WTC11 (cell line): Measurements from ENCODE around the gene IL2RG.

ENCODE experiments used
- CBFB ChIP-seq: sonication (generic); formaldehyde crosslinking; IDR thresholded peaks from 2 replicates; pipeline ENCODE4 v1.8.1; 2022; ENCODE audit warnings: mild to moderate bottlenecking, low read depth, missing genetic modification reagents
- JUN ChIP-seq: sonication (generic); formaldehyde crosslinking; IDR thresholded peaks from 2 replicates; pipeline ENCODE4 v1.8.0; 2023; ENCODE audit warnings: mild to moderate bottlenecking, missing genetic modification reagents
- NR2C2 ChIP-seq: sonication (generic); formaldehyde crosslinking; IDR thresholded peaks from 2 replicates; pipeline ENCODE4 v1.8.0; 2022; ENCODE audit warnings: mild to moderate bottlenecking, missing genetic modification reagents
- SMAD3 ChIP-seq: sonication (generic); formaldehyde crosslinking; IDR thresholded peaks from 2 replicates; pipeline ENCODE4 v1.8.0; 2022; ENCODE audit warnings: missing genetic modification reagents, mild to moderate bottlenecking, borderline replicate concordance
- TEAD4 ChIP-seq: sonication (generic); formaldehyde crosslinking; IDR thresholded peaks from 2 replicates; pipeline ENCODE4 v1.8.0; 2022; ENCODE audit warnings: mild to moderate bottlenecking, missing genetic modification reagents
- TF ChIP-seq, protein P1 (sequence below): fragments of 200-600 bp; IDR thresholded peaks from 2 replicates; pipeline ENCODE4 v1.8.0; 2022; ENCODE audit warnings: antibody characterized with exemption
- TF ChIP-seq, protein P2 (sequence below): sonication (generic); formaldehyde crosslinking; IDR thresholded peaks from 2 replicates; pipeline ENCODE4 v1.8.1; 2023; ENCODE audit warnings: mild to moderate bottlenecking, missing genetic modification reagents, moderate library complexity
- TF ChIP-seq, protein P3 (sequence below): sonication (generic); formaldehyde crosslinking; IDR thresholded peaks from 2 replicates; pipeline ENCODE4 v1.8.1; 2022; ENCODE audit warnings: mild to moderate bottlenecking, moderate library complexity, missing genetic modification reagents
- TF ChIP-seq, protein P4 (sequence below): sonication (generic); formaldehyde crosslinking; IDR thresholded peaks from 2 replicates; pipeline ENCODE4 v1.8.1; 2023; ENCODE audit warnings: mild to moderate bottlenecking, moderate library complexity, missing genetic modification reagents
- TF ChIP-seq, protein P5 (sequence below): sonication (generic); formaldehyde crosslinking; IDR thresholded peaks from 2 replicates; pipeline ENCODE4 v1.8.1; 2022; ENCODE audit warnings: mild to moderate bottlenecking, missing genetic modification reagents, moderate library complexity, borderline replicate concordance
- TF ChIP-seq, protein P6 (sequence below): sonication (generic); formaldehyde crosslinking; conservative IDR thresholded peaks from 2 replicates; pipeline ENCODE4 v1.8.1; 2022; ENCODE audit warnings: mild to moderate bottlenecking, missing genetic modification reagents
- TF ChIP-seq, protein P7 (sequence below): sonication (generic); formaldehyde crosslinking; IDR thresholded peaks from 2 replicates; pipeline ENCODE4 v1.8.1; 2022; ENCODE audit warnings: missing genetic modification reagents, borderline replicate concordance
- TF ChIP-seq, protein P8 (sequence below): sonication (generic); formaldehyde crosslinking; IDR thresholded peaks from 2 replicates; pipeline ENCODE4 v1.8.0; 2023; ENCODE audit warnings: mild to moderate bottlenecking, missing genetic modification reagents
- TF ChIP-seq, protein P9 (sequence below): sonication (generic); formaldehyde crosslinking; IDR thresholded peaks from 2 replicates; pipeline ENCODE4 v1.8.0; 2022; ENCODE audit warnings: mild to moderate bottlenecking, missing genetic modification reagents

DNA sequence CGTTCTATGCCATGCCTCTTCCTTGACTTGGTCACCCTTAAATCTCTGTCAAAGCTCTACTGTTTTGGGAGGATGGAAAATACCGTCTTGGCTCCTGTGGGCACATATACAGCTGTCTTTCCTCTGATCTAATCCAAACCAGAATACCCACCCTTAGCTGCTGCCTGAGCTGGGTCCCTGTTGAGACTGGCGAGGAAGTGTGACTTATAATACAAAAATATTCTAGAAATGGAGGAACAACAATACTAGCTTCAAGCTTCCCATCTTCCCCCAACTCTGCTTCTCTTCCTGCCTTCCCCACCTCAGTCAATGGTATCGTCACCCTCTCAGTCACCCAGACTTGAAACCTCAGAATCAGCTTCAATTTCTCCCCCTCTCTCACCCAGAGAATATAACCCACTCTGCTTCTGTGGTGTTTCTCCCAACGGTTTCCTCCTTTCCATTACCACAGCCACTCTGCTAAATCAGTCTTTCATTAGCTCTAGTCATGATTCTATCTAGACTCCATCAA, 599 bp upstream of the IL2RG start:
- TF ChIP-seq, protein P1, sequence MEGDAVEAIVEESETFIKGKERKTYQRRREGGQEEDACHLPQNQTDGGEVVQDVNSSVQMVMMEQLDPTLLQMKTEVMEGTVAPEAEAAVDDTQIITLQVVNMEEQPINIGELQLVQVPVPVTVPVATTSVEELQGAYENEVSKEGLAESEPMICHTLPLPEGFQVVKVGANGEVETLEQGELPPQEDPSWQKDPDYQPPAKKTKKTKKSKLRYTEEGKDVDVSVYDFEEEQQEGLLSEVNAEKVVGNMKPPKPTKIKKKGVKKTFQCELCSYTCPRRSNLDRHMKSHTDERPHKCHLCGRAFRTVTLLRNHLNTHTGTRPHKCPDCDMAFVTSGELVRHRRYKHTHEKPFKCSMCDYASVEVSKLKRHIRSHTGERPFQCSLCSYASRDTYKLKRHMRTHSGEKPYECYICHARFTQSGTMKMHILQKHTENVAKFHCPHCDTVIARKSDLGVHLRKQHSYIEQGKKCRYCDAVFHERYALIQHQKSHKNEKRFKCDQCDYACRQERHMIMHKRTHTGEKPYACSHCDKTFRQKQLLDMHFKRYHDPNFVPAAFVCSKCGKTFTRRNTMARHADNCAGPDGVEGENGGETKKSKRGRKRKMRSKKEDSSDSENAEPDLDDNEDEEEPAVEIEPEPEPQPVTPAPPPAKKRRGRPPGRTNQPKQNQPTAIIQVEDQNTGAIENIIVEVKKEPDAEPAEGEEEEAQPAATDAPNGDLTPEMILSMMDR: no peak
- TF ChIP-seq, protein P2, sequence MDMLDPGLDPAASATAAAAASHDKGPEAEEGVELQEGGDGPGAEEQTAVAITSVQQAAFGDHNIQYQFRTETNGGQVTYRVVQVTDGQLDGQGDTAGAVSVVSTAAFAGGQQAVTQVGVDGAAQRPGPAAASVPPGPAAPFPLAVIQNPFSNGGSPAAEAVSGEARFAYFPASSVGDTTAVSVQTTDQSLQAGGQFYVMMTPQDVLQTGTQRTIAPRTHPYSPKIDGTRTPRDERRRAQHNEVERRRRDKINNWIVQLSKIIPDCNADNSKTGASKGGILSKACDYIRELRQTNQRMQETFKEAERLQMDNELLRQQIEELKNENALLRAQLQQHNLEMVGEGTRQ (CRISPR knock-in tag): no peak
- TF ChIP-seq, protein P3, sequence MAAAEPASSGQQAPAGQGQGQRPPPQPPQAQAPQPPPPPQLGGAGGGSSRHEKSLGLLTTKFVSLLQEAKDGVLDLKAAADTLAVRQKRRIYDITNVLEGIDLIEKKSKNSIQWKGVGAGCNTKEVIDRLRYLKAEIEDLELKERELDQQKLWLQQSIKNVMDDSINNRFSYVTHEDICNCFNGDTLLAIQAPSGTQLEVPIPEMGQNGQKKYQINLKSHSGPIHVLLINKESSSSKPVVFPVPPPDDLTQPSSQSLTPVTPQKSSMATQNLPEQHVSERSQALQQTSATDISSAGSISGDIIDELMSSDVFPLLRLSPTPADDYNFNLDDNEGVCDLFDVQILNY (CRISPR knock-in tag): no peak
- TF ChIP-seq TEAD4: no peak
- no peak for TF ChIP-seq JUN (CRISPR knock-in tag)
- TF ChIP-seq CBFB (CRISPR knock-in tag): no peak
- TF ChIP-seq, protein P4, sequence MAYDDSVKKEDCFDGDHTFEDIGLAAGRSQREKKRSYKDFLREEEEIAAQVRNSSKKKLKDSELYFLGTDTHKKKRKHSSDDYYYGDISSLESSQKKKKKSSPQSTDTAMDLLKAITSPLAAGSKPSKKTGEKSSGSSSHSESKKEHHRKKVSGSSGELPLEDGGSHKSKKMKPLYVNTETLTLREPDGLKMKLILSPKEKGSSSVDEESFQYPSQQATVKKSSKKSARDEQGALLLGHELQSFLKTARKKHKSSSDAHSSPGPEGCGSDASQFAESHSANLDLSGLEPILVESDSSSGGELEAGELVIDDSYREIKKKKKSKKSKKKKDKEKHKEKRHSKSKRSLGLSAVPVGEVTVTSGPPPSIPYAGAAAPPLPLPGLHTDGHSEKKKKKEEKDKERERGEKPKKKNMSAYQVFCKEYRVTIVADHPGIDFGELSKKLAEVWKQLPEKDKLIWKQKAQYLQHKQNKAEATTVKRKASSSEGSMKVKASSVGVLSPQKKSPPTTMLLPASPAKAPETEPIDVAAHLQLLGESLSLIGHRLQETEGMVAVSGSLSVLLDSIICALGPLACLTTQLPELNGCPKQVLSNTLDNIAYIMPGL (CRISPR knock-in tag): no peak
- TF ChIP-seq SMAD3: no peak
- TF ChIP-seq, protein P5, sequence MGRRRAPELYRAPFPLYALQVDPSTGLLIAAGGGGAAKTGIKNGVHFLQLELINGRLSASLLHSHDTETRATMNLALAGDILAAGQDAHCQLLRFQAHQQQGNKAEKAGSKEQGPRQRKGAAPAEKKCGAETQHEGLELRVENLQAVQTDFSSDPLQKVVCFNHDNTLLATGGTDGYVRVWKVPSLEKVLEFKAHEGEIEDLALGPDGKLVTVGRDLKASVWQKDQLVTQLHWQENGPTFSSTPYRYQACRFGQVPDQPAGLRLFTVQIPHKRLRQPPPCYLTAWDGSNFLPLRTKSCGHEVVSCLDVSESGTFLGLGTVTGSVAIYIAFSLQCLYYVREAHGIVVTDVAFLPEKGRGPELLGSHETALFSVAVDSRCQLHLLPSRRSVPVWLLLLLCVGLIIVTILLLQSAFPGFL: no peak
- TF ChIP-seq, protein P6, sequence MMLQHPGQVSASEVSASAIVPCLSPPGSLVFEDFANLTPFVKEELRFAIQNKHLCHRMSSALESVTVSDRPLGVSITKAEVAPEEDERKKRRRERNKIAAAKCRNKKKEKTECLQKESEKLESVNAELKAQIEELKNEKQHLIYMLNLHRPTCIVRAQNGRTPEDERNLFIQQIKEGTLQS (CRISPR knock-in tag): no peak
- TF ChIP-seq, protein P7, sequence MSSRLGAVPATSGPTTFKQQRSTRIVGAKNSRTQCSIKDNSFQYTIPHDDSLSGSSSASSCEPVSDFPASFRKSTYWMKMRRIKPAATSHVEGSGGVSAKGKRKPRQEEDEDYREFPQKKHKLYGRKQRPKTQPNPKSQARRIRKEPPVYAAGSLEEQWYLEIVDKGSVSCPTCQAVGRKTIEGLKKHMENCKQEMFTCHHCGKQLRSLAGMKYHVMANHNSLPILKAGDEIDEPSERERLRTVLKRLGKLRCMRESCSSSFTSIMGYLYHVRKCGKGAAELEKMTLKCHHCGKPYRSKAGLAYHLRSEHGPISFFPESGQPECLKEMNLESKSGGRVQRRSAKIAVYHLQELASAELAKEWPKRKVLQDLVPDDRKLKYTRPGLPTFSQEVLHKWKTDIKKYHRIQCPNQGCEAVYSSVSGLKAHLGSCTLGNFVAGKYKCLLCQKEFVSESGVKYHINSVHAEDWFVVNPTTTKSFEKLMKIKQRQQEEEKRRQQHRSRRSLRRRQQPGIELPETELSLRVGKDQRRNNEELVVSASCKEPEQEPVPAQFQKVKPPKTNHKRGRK (CRISPR knock-in tag): no peak
- TF ChIP-seq, protein P8, sequence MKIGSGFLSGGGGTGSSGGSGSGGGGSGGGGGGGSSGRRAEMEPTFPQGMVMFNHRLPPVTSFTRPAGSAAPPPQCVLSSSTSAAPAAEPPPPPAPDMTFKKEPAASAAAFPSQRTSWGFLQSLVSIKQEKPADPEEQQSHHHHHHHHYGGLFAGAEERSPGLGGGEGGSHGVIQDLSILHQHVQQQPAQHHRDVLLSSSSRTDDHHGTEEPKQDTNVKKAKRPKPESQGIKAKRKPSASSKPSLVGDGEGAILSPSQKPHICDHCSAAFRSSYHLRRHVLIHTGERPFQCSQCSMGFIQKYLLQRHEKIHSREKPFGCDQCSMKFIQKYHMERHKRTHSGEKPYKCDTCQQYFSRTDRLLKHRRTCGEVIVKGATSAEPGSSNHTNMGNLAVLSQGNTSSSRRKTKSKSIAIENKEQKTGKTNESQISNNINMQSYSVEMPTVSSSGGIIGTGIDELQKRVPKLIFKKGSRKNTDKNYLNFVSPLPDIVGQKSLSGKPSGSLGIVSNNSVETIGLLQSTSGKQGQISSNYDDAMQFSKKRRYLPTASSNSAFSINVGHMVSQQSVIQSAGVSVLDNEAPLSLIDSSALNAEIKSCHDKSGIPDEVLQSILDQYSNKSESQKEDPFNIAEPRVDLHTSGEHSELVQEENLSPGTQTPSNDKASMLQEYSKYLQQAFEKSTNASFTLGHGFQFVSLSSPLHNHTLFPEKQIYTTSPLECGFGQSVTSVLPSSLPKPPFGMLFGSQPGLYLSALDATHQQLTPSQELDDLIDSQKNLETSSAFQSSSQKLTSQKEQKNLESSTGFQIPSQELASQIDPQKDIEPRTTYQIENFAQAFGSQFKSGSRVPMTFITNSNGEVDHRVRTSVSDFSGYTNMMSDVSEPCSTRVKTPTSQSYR (CRISPR knock-in tag): no peak
- no peak for TF ChIP-seq NR2C2
- TF ChIP-seq, protein P9, sequence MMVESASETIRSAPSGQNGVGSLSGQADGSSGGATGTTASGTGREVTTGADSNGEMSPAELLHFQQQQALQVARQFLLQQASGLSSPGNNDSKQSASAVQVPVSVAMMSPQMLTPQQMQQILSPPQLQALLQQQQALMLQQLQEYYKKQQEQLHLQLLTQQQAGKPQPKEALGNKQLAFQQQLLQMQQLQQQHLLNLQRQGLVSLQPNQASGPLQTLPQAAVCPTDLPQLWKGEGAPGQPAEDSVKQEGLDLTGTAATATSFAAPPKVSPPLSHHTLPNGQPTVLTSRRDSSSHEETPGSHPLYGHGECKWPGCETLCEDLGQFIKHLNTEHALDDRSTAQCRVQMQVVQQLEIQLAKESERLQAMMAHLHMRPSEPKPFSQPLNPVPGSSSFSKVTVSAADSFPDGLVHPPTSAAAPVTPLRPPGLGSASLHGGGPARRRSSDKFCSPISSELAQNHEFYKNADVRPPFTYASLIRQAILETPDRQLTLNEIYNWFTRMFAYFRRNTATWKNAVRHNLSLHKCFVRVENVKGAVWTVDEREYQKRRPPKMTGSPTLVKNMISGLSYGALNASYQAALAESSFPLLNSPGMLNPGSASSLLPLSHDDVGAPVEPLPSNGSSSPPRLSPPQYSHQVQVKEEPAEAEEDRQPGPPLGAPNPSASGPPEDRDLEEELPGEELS (CRISPR knock-in tag): no peak
